Measurements from ENCODE around the gene PDE4B.

GRCh38 chr1:65958561-65959350, 166.1 kb downstream of the PDE4B start:
- TF ChIP-seq CTCF (conservative IDR thresholded peaks at IDR 0.05; ENCODE audit: low read length) (peak; percentile 84), EZH2phosphoT487 (IDR thresholded peaks at IDR 0.05; ENCODE audit: borderline replicate concordance) (no peak)

All from Loucy (cell line).